Ovary (tissue), 9 donors: ENCODE data around the gene SIRPA. TPM values are rescaled to one million over a fixed set of nuclear protein-coding genes. Genes with fewer than 3 reads are reported as not detected.

Experiments used
- DNase-seq, 5 donors: peaks; one replicate each; pipeline ENCODE4 v3.0.0-alpha.2; 2019 to 2020
- H3K27ac ChIP-seq, 2 donors: fragments of 200-600 bp; one replicate each; pipeline versions ENCODE4 v1.5.1 to v1.8.0; 2019 to 2022
- H3K27me3 ChIP-seq: fragments of 200-600 bp; one replicate; pipeline ENCODE4 v1.8.0; 2022
- H3K36me3 ChIP-seq: fragments of 200-600 bp; sonication (generic); one replicate; pipeline ENCODE4 v1.5.1; 2019
- H3K4me1 ChIP-seq: one replicate; pipeline ENCODE4 v1.8.1; 2013; ENCODE audit warnings: mild to moderate bottlenecking, moderate library complexity; ENCODE audit not compliant: insufficient read depth
- H3K4me3 ChIP-seq: fragments of 200-600 bp; sonication (generic); one replicate; pipeline ENCODE4 v1.5.1; 2017
- H3K9me3 ChIP-seq, 2 donors: fragments of 200-600 bp in 1 of 2; sonication (generic) in 1 of 2; one replicate each; pipeline versions ENCODE4 v1.5.1 to v1.8.1; 2013 to 2019; ENCODE audit warnings: mild to moderate bottlenecking in 1 of 2, moderate library complexity in 1 of 2
- CTCF ChIP-seq, 3 donors: fragments of 450-650 bp in 2 of 3; fragments of 200-600 bp in 1 of 3; IDR thresholded peaks; one replicate each; pipeline versions ENCODE4 v1.5.1 to v1.8.0; 2016 to 2022; ENCODE audit warnings: antibody characterized with exemption in 3 of 3, mild to moderate bottlenecking in 1 of 3
- EP300 ChIP-seq: sonication (generic); formaldehyde crosslinking; IDR thresholded peaks from one replicate; pipeline ENCODE4 v1.6.1; 2017; ENCODE audit warnings: antibody characterized with exemption
- POLR2A ChIP-seq: fragments of 450-650 bp; IDR thresholded peaks from one replicate; pipeline ENCODE4 v1.6.1; 2017; ENCODE audit warnings: antibody characterized with exemption, mild to moderate bottlenecking, moderate library complexity
- WGBS, 3 donors: extraction: QIAGEN DNeasy Blood & Tissue Kit in 1 of 3; methylation state at CpG; one replicate each; pipeline versions ENCODE4 v1.1.5 to v1.1.7; 2013 to 2017; 5-methylcytosine and 5-hydroxymethylcytosine counted together
- intact Hi-C, 4 donors: fragments of 100-400 bp; cut with DNase I; formaldehyde crosslinking; loops; one replicate each; pipeline versions ENCODE4 v1.11.0 to v1.15.1; 2022 to 2023
- polyA plus RNA-seq, 2 donors: library from polyadenylated mRNA; stranded (reverse); fragments of 200-250 nt in 1 of 2; fragments of 350-450 nt in 1 of 2; fragmentation: Illumina TruSeq in 1 of 2; extraction: RNeasy Lipid Tissue Mini Kit (QIAGEN cat#74804) in 1 of 2; gene quantifications; one replicate each; pipeline ENCODE4 v1.2.3, GENCODE V29; 2013 to 2014
- total RNA-seq, 7 donors: library from RNA; depleted of rRNA in 2 of 7; stranded (reverse); fragments of >200 nt in 2 of 7; fragmentation: NEBNext Ultra II Directional in 3 of 7; extraction: Animal tissue kit (Norgen Biotek cat#: 25700) in 3 of 7; gene quantifications; one replicate each; pipeline versions ENCODE4 v1.1.0 to v1.2.4, GENCODE V29; 2016 to 2023
- donor health status: DM: no; HTN: no; CAD: no; lungs with moderate emphysema.
- donor health status: DM: no; HTN: no; CAD: no.
- donor health status: Bipolar disorder and iron deficiency.
- donor health status: DM: yes; HTN: yes; CAD: no.
- donor health status: DM: no; HTN: no; CAD: no.
- donor health status: DM: yes; HTN: yes; CAD: no.

SIRPA gene
- total and polyA plus RNA-seq, 9 donors = 15.7 to 45.6 (median 28.3) TPM

GRCh38 chr20:1958426-1958825 is 63.2 kb downstream of the SIRPA start:
- no peak overlapping the region for H3K27ac ChIP-seq
- TF ChIP-seq POLR2A = no peak
- DNase-seq = no peak
- no peaks in the 10 kb centered on the region for H3K9me3 ChIP-seq
- H3K27me3 ChIP-seq = no peaks in the 10 kb centered on the region
- intact Hi-C loops = no loop called here
- H3K4me3 ChIP-seq = no peak overlapping the region
- no peaks in the 10 kb centered on the region for H3K36me3 ChIP-seq
- H3K4me1 ChIP-seq = no peaks in the 10 kb centered on the region
- 69 to 72% (median 69%) methylated on average over 2 of the region's 2 CpGs for WGBS, 3 donors

- no peak for DNase-seq
- intact Hi-C loops = no loop called here
Observed at GRCh38 chr20:1959156-1959555, 63.9 kb downstream of the SIRPA start.

GRCh38 chr20:1961374-1961773 is 66.2 kb downstream of the SIRPA start:
- H3K4me1 ChIP-seq = no peaks in the 10 kb centered on the region
- no peaks in the 10 kb centered on the region for H3K36me3 ChIP-seq
- H3K4me3 ChIP-seq = no peak overlapping the region
- no peak for DNase-seq
- no peaks in the 10 kb centered on the region for H3K9me3 ChIP-seq
- intact Hi-C loops = loop anchor here in 1 of 4 donors (10.0 kb wide), 1 partner anchor 203 kb away; no protein-coding TSS in a partner anchor
- no peak overlapping the region for H3K27ac ChIP-seq
- WGBS, 3 donors = 83 to 89% (median 85%) methylated on average over 5 of the region's 5 CpGs
- no peaks in the 10 kb centered on the region for H3K27me3 ChIP-seq
- no peak for TF ChIP-seq POLR2A
- TF ChIP-seq CTCF (IDR thresholded peaks at IDR 0.05) = no peak
- TF ChIP-seq EP300 = no peak

More at GRCh38 chr20:1959156-1959555, 63.9 kb downstream of the SIRPA start:
- H3K4me3 ChIP-seq = no peak overlapping the region
- TF ChIP-seq POLR2A = no peak
- no peak for TF ChIP-seq EP300
- TF ChIP-seq CTCF (IDR thresholded peaks at IDR 0.05) = no peak
- H3K9me3 ChIP-seq = no peaks in the 10 kb centered on the region
- no peaks in the 10 kb centered on the region for H3K4me1 ChIP-seq
- 78 to 83% (median 78%) methylated on average over 2 of the region's 2 CpGs for WGBS, 3 donors
- H3K27ac ChIP-seq = no peak overlapping the region
- no peaks in the 10 kb centered on the region for H3K36me3 ChIP-seq
- H3K27me3 ChIP-seq = no peaks in the 10 kb centered on the region

- DNase-seq = no peak
- Histone ChIP-seq H3K27me3 (no peaks in the 10 kb centered on the region), H3K9me3 (no peaks in the 10 kb centered on the region), H3K27ac (no peak overlapping the region), H3K4me1 (no peaks in the 10 kb centered on the region), H3K36me3 (no peaks in the 10 kb centered on the region), H3K4me3 (no peak overlapping the region)
- 64 to 67% (median 65%) methylated on average over 4 of the region's 4 CpGs for whole genome bisulfite sequencing, 3 donors
- intact Hi-C loops = loop anchor here in 1 of 4 donors (10.0 kb wide), 1 partner anchor 201 kb away; no protein-coding TSS in a partner anchor
- TF ChIP-seq POLR2A (no peak), CTCF (IDR thresholded peaks at IDR 0.05) (no peak), EP300 (no peak)
Observed at GRCh38 chr20:1964061-1964460, 68.9 kb downstream of the SIRPA start.

- 48 to 60% (median 59%) methylated on average over 14 of the region's 14 CpGs for WGBS, 3 donors
- TF ChIP-seq EP300 (no peak), CTCF (IDR thresholded peaks at IDR 0.05) (no peak), POLR2A (no peak)
Observed at GRCh38 chr20:1964659-1965405, 69.6 kb downstream of the SIRPA start.

More at GRCh38 chr20:1964659-1965405, 69.6 kb downstream of the SIRPA start:
- Histone ChIP-seq H3K4me3 (no peak overlapping the region), H3K27me3 (no peaks in the 10 kb centered on the region), H3K36me3 (no peaks in the 10 kb centered on the region), H3K4me1 (no peaks in the 10 kb centered on the region), H3K27ac (no peak overlapping the region), H3K9me3 (no peaks in the 10 kb centered on the region)
- DNase-seq = no peak
- intact Hi-C loops = loop anchor here in 3 of 4 donors (5.0 to 10.0 kb wide), 2 partner anchors 200 to 207 kb away; no protein-coding TSS in a partner anchor
